Fibroblast of upper back skin (primary cell): ENCODE results near the gene MAFB.

Experiments used
- DNase-seq: peaks from one replicate; pipeline ENCODE4 v3.0.0-alpha.2; 2013

The MAFB gene

GRCh38 chr20:40680161-40680959, 8.7 kb downstream of the MAFB start:
- no peak for DNase-seq

GRCh38 chr20:40679184-40679583, 9.9 kb downstream of the MAFB start:
- no peak for DNase-seq

- no peak for DNase-seq
These were observed 10.7 kb downstream of the MAFB start for GRCh38 chr20:40678286-40678875.

GRCh38 chr20:40677343-40677924, 11.6 kb downstream of the MAFB start:
- no peak for DNase-seq

- no peak for DNase-seq
These were observed 12.4 kb downstream of the MAFB start for GRCh38 chr20:40676491-40677269.

- no peak for DNase-seq
These were observed 13.3 kb downstream of the MAFB start for GRCh38 chr20:40675599-40676221.

- DNase-seq, result no peak
These were observed 15.6 kb downstream of the MAFB start for GRCh38 chr20:40673442-40673841.

GRCh38 chr20:40672095-40672494, 16.9 kb downstream of the MAFB start:
- no peak for DNase-seq

GRCh38 chr20:40670253-40670652, 18.8 kb downstream of the MAFB start:
- DNase-seq, result no peak

- no peak for DNase-seq
These were observed 19.3 kb downstream of the MAFB start for GRCh38 chr20:40669692-40670091.

- peak; percentile 49 for DNase-seq
These were observed 20.4 kb downstream of the MAFB start for GRCh38 chr20:40668449-40669228.

- no peak for DNase-seq
These were observed 21.5 kb downstream of the MAFB start for GRCh38 chr20:40667503-40667902.

GRCh38 chr20:40666336-40666735, 22.7 kb downstream of the MAFB start:
- DNase-seq, result no peak

GRCh38 chr20:40664891-40665290, 24.1 kb downstream of the MAFB start:
- no peak for DNase-seq

GRCh38 chr20:40663991-40664880, 24.8 kb downstream of the MAFB start:
- DNase-seq, result no peak

- no peak for DNase-seq
These were observed 25.7 kb downstream of the MAFB start for GRCh38 chr20:40663304-40663790.

- DNase-seq, result no peak
These were observed 29.5 kb downstream of the MAFB start for GRCh38 chr20:40659567-40659966.

GRCh38 chr20:40658509-40658908, 30.5 kb downstream of the MAFB start:
- DNase-seq, result no peak

GRCh38 chr20:40657526-40657925, 31.5 kb downstream of the MAFB start:
- DNase-seq, result peak; percentile 20

- peak; percentile 32 for DNase-seq
These were observed 33.6 kb downstream of the MAFB start for GRCh38 chr20:40655451-40655850.

- DNase-seq, result peak; percentile 55
These were observed 34.2 kb downstream of the MAFB start for GRCh38 chr20:40654876-40655275.
